Measurements from ENCODE around the gene SLC25A42. TPM values are rescaled to one million over a fixed set of nuclear protein-coding genes. Genes with fewer than 3 reads are reported as not detected.
"Not testable (repeated sequence)": the region's sequence is repeated elsewhere in the genome, so short reads cannot be mapped to it uniquely, and the experiment has no call there.

The SLC25A42 gene
- total RNA-seq, 1 donor from 2014 or later = 10.8 TPM

GRCh38 chr19:19120308-19121231 is 56.8 kb downstream of the SLC25A42 start:
- peaks cover 12% of the 10 kb centered on the region for H3K9me3 Mint-ChIP-seq
- peaks cover 11% of the 10 kb centered on the region for H3K36me3 Mint-ChIP-seq (ENCODE audit: low read depth)
- H3K4me1 Mint-ChIP-seq (ENCODE audit: low read depth) = no peaks in the 10 kb centered on the region
- no peak overlapping the region for H3K4me3 Mint-ChIP-seq
- no peak overlapping the region for H3K27ac Mint-ChIP-seq
- intact Hi-C loops (cut with micrococcal nuclease) = no loop called here
- no peak for DNase-seq (ENCODE audit: low spot score)
- H3K27me3 Mint-ChIP-seq (ENCODE audit: insufficient read depth) = no peaks in the 10 kb centered on the region

GRCh38 chr19:19121371-19121770 is 57.6 kb downstream of the SLC25A42 start:
- H3K4me3 Mint-ChIP-seq = no peak overlapping the region
- H3K4me1 Mint-ChIP-seq (ENCODE audit: low read depth) = no peaks in the 10 kb centered on the region
- H3K27ac Mint-ChIP-seq = no peak overlapping the region
- H3K27me3 Mint-ChIP-seq (ENCODE audit: insufficient read depth) = no peaks in the 10 kb centered on the region
- intact Hi-C loops (cut with micrococcal nuclease) = no loop called here
- DNase-seq (ENCODE audit: low spot score) = no peak
- peaks cover 11% of the 10 kb centered on the region for H3K36me3 Mint-ChIP-seq (ENCODE audit: low read depth)
- H3K9me3 Mint-ChIP-seq = peaks cover 12% of the 10 kb centered on the region

- H3K9me3 Mint-ChIP-seq = peaks cover 12% of the 10 kb centered on the region
Measured at GRCh38 chr19:19122902-19123301, 59.1 kb downstream of the SLC25A42 start.

GRCh38 chr19:19123386-19123785 is 59.6 kb downstream of the SLC25A42 start:
- Mint-ChIP-seq H3K9me3 (peaks cover 12% of the 10 kb centered on the region), H3K27ac (no peak overlapping the region), H3K4me1 (ENCODE audit: low read depth) (no peaks in the 10 kb centered on the region), H3K27me3 (ENCODE audit: insufficient read depth) (no peaks in the 10 kb centered on the region), H3K36me3 (ENCODE audit: low read depth) (peaks cover 13% of the 10 kb centered on the region), H3K4me3 (no peak overlapping the region)
- intact Hi-C loops (cut with micrococcal nuclease) = no loop called here
- DNase-seq (ENCODE audit: low spot score) = no peak

More at GRCh38 chr19:19122902-19123301, 59.1 kb downstream of the SLC25A42 start:
- no peaks in the 10 kb centered on the region for H3K4me1 Mint-ChIP-seq (ENCODE audit: low read depth)
- no peak for DNase-seq (ENCODE audit: low spot score)
- peaks cover 12% of the 10 kb centered on the region for H3K36me3 Mint-ChIP-seq (ENCODE audit: low read depth)
- no peaks in the 10 kb centered on the region for H3K27me3 Mint-ChIP-seq (ENCODE audit: insufficient read depth)
- H3K4me3 Mint-ChIP-seq = no peak overlapping the region
- intact Hi-C loops (cut with micrococcal nuclease) = no loop called here
- H3K27ac Mint-ChIP-seq = no peak overlapping the region

GRCh38 chr19:19126102-19126501 is 62.3 kb downstream of the SLC25A42 start:
- peaks cover 12% of the 10 kb centered on the region for H3K9me3 Mint-ChIP-seq
- peaks cover 18% of the 10 kb centered on the region for H3K36me3 Mint-ChIP-seq (ENCODE audit: low read depth)
- no peak for DNase-seq (ENCODE audit: low spot score)
- H3K27me3 Mint-ChIP-seq (ENCODE audit: insufficient read depth) = no peaks in the 10 kb centered on the region
- H3K27ac Mint-ChIP-seq = no peak overlapping the region
- no peak overlapping the region for H3K4me3 Mint-ChIP-seq
- intact Hi-C loops (cut with micrococcal nuclease) = no loop called here
- no peaks in the 10 kb centered on the region for H3K4me1 Mint-ChIP-seq (ENCODE audit: low read depth)

- intact Hi-C loops (cut with micrococcal nuclease) = no loop called here
- no peak for DNase-seq (ENCODE audit: low spot score)
- peaks cover 3% of the 10 kb centered on the region for H3K4me1 Mint-ChIP-seq (ENCODE audit: low read depth)
- H3K4me3 Mint-ChIP-seq = no peak overlapping the region
- peaks cover 5% of the 10 kb centered on the region for H3K9me3 Mint-ChIP-seq
- H3K36me3 Mint-ChIP-seq (ENCODE audit: low read depth) = peaks cover 15% of the 10 kb centered on the region
- H3K27ac Mint-ChIP-seq = no peak overlapping the region
- H3K27me3 Mint-ChIP-seq (ENCODE audit: insufficient read depth) = no peaks in the 10 kb centered on the region
Measured at GRCh38 chr19:19131989-19132388, 68.2 kb downstream of the SLC25A42 start.

GRCh38 chr19:19132912-19133311 is 69.1 kb downstream of the SLC25A42 start:
- H3K27me3 Mint-ChIP-seq (ENCODE audit: insufficient read depth) = no peaks in the 10 kb centered on the region
- DNase-seq (ENCODE audit: low spot score) = no peak
- no peak overlapping the region for H3K4me3 Mint-ChIP-seq
- peaks cover 14% of the 10 kb centered on the region for H3K36me3 Mint-ChIP-seq (ENCODE audit: low read depth)
- peaks cover 5% of the 10 kb centered on the region for H3K9me3 Mint-ChIP-seq
- intact Hi-C loops (cut with micrococcal nuclease) = no loop called here
- peaks cover 12% of the 10 kb centered on the region for H3K4me1 Mint-ChIP-seq (ENCODE audit: low read depth)
- no peak overlapping the region for H3K27ac Mint-ChIP-seq

- Mint-ChIP-seq H3K4me1 (ENCODE audit: low read depth) (peaks cover 22% of the 10 kb centered on the region), H3K9me3 (peaks cover 5% of the 10 kb centered on the region), H3K27ac (no peak overlapping the region), H3K4me3 (no peak overlapping the region), H3K27me3 (ENCODE audit: insufficient read depth) (no peaks in the 10 kb centered on the region), H3K36me3 (ENCODE audit: low read depth) (peaks cover 12% of the 10 kb centered on the region)
- intact Hi-C loops (cut with micrococcal nuclease) = no loop called here
- no peak for DNase-seq (ENCODE audit: low spot score)
Measured at GRCh38 chr19:19133985-19134384, 70.2 kb downstream of the SLC25A42 start.

GRCh38 chr19:19134687-19135158 is 70.9 kb downstream of the SLC25A42 start:
- no peak overlapping the region for H3K27ac Mint-ChIP-seq
- H3K9me3 Mint-ChIP-seq = peaks cover 5% of the 10 kb centered on the region
- peaks cover 22% of the 10 kb centered on the region for H3K4me1 Mint-ChIP-seq (ENCODE audit: low read depth)
- H3K4me3 Mint-ChIP-seq = no peak overlapping the region
- no peaks in the 10 kb centered on the region for H3K27me3 Mint-ChIP-seq (ENCODE audit: insufficient read depth)
- DNase-seq (ENCODE audit: low spot score) = no peak
- H3K36me3 Mint-ChIP-seq (ENCODE audit: low read depth) = peaks cover 10% of the 10 kb centered on the region
- intact Hi-C loops (cut with micrococcal nuclease) = no loop called here

GRCh38 chr19:19135713-19136112 is 71.9 kb downstream of the SLC25A42 start:
- H3K27ac Mint-ChIP-seq; H3K36me3 Mint-ChIP-seq (ENCODE audit: low read depth); H3K4me3 Mint-ChIP-seq; H3K27me3 Mint-ChIP-seq (ENCODE audit: insufficient read depth); H3K9me3 Mint-ChIP-seq; DNase-seq (ENCODE audit: low spot score); intact Hi-C loops (cut with micrococcal nuclease): not testable (repeated sequence)
- peaks cover 22% of the 10 kb centered on the region for H3K4me1 Mint-ChIP-seq (ENCODE audit: low read depth)

- peak overlapping the region; percentile 93 for H3K27ac Mint-ChIP-seq
- H3K9me3 Mint-ChIP-seq = no peaks in the 10 kb centered on the region
- H3K4me3 Mint-ChIP-seq = peak overlapping the region; percentile 92
- peaks cover 3% of the 10 kb centered on the region for H3K27me3 Mint-ChIP-seq (ENCODE audit: insufficient read depth)
- H3K36me3 Mint-ChIP-seq (ENCODE audit: low read depth) = peaks cover 3% of the 10 kb centered on the region
- intact Hi-C loops (cut with micrococcal nuclease) = loop anchor here (1.0 to 2.0 kb wide), 9 partner anchors 9 to 218 kb away; partner anchors contain the start of genes BORCS8, COPE, DDX49 and MAU2
- peaks cover 22% of the 10 kb centered on the region for H3K4me1 Mint-ChIP-seq (ENCODE audit: low read depth)
- no peak for DNase-seq (ENCODE audit: low spot score)
Measured at GRCh38 chr19:19137556-19138108, 73.8 kb downstream of the SLC25A42 start.

- Mint-ChIP-seq H3K4me1 (ENCODE audit: low read depth) (peaks cover 22% of the 10 kb centered on the region), H3K36me3 (ENCODE audit: low read depth) (peaks cover 3% of the 10 kb centered on the region), H3K4me3 (peak within 1 kb of the TSS; percentile 92), H3K27me3 (ENCODE audit: insufficient read depth) (peaks cover 3% of the 10 kb centered on the region), H3K27ac (peak within 1 kb of the TSS; percentile 93), H3K9me3 (no peaks in the 10 kb centered on the region)
- DNase-seq (ENCODE audit: low spot score) = peak; percentile 97
- intact Hi-C loops (cut with micrococcal nuclease) = loop anchor here (1.0 to 2.0 kb wide), 9 partner anchors 8 to 219 kb away; partner anchors contain the start of genes BORCS8, COPE, DDX49 and MAU2
Measured at GRCh38 chr19:19138109-19138981, 74.6 kb downstream of the SLC25A42 start, which contains the start of gene TMEM161A. Gene TMEM161A (minus strand): TSS chr19:19138478. CDS start chr19:19138428, 50 bp downstream.
